Measurements from ENCODE around the gene H2BK1.

The H2BK1 gene

DNA sequence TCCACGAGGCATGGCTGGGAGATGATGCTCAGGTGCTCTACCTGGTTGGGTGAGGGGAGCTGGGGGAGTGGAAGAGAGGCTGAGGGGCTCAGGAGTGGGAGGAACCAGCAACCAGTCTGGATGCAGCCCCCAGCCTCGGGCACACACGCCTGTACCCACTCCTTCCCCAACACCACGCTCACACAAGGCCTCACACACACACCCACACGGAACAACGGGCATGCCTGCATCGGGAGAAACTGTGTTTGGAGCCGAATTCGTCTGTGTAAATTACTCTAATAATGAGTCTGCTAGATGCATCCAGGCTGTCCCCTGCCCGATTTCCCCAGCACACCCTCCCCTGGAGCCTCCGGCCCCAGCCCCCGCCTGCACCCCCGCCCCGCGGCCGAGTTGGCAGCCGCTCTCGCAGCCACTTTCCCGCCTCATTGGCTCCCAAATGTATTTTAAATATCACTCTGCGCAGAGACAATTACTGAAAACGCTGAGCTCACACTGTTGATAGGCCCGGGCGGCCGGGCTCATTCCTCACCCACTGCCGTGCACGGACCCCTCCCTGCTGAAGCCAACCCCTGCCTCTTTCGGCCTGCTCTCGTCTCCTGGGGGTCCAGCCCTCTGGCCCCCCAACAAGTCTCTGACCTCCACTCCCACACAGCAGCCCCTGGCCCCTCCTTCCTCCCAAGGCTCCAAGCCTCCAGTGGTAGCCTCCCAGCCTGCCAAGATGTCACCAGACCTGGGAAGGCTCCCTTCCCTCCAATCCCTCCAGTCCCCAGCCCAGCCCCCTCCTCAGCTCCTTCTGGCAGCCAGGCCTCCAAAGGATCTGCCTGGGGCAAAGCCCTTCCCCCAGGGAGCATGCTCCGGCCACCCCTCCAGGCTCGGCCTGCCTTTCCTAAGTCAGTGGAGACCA lies 11.1 kb downstream of the H2BK1 start:
- H3K27ac ChIP-seq, result no peak overlapping the region
- TF ChIP-seq CTCF (conservative IDR thresholded peaks at IDR 0.05), result no peak
- no peak for TF ChIP-seq ZFX (IDR thresholded peaks at IDR 0.05)

- TF ChIP-seq ZFX (IDR thresholded peaks at IDR 0.05) (no peak), CTCF (conservative IDR thresholded peaks at IDR 0.05) (no peak)
- no peak overlapping the region for H3K27ac ChIP-seq
Observed at GRCh38 chr7:151197932-151198331, 12.4 kb downstream of the H2BK1 start.

DNA sequence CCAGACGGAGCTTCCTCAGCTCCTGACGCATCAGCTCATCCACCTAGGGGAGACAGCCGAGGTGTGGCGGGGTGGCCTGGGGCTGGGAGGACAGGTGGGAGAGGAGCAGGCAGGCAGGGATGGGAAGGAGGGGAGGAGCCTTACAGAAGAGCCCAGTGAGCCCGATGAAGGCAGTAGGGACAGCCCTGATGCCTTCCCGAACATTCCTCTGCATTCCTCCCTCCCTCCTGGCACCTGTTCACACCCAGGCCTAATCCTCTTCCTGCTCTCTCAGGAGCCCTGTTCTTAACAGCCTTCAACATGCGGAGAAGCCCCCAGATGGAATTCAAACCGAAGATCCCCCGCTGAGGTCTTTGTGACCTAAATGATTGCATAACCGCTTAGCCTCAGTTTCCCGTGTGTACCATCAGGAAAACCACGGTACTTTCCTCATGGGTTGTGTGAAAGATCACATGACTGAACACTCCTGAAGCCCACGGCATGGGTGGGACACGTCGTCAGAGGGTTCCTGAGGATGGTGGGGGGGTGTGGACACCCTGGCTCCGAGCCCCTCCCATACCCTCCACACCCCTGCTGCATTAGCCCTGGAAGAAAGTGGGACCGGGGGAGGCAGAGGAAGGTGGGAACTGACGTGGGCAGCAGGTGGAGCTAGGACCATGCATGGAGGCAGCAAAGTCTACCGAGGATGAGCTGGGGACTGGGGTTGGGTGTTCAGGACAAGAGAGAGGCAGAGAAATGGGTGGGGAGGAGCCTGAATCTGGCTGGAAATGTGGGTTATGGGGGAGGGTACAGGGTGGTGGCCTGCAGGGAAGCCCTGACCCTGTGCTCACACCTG lies 14.5 kb downstream of the H2BK1 start:
- no peak for TF ChIP-seq CTCF (conservative IDR thresholded peaks at IDR 0.05)
- no peak for TF ChIP-seq ZFX (IDR thresholded peaks at IDR 0.05)
- H3K27ac ChIP-seq, result no peak overlapping the region

- H3K27ac ChIP-seq, result no peak overlapping the region
- TF ChIP-seq ZFX (IDR thresholded peaks at IDR 0.05) (no peak), CTCF (conservative IDR thresholded peaks at IDR 0.05) (no peak)
Observed at GRCh38 chr7:151194188-151194587, 16.1 kb downstream of the H2BK1 start.

- no peak overlapping the region for H3K27ac ChIP-seq
- TF ChIP-seq ZFX (IDR thresholded peaks at IDR 0.05), result no peak
- no peak for TF ChIP-seq CTCF (conservative IDR thresholded peaks at IDR 0.05)
Observed at GRCh38 chr7:151193203-151193978, 16.9 kb downstream of the H2BK1 start.

DNA sequence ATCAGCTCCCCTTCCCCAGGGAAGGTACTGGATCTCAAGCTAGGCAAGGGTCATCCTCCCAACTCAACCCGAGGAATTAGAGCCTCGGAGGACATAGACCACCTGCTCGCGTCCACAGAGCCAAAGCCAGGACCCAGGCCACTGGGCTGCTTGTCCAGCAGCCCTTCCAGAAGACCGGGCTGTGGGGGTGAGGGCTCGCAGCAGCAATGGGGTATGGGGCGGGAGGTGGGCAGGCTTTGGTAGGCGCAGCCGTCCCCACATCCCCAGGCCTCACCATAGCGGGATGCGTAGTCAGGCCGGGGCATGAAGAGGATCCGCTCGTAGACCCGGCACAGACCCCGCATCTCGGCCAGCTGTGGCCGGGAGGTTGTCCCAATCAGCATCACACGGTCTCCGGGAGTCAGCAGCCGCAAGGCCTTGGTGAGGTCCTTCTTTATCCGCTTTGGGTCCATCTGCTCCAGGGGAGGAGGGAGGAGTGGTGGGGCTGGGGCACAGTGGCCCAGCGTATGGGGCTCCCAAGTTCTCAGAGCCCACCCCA lies 18.2 kb downstream of the H2BK1 start:
- TF ChIP-seq CTCF (conservative IDR thresholded peaks at IDR 0.05) (no peak), ZFX (IDR thresholded peaks at IDR 0.05) (no peak)
- H3K27ac ChIP-seq, result no peak overlapping the region
